GM18867 (cell line): ENCODE data around the gene FNDC3B.

Experiments used
- ATAC-seq: cut with Tn5 transposase; IDR thresholded peaks from one replicate; pipeline ENCODE4 v1.9.1; 2021; ENCODE audit warnings: mild to moderate bottlenecking, moderate library complexity; ENCODE audit not compliant: unreplicated experiment

Gene FNDC3B

GRCh38 chr3:172163320-172163719, 123.9 kb downstream of the FNDC3B start:
- no peak for ATAC-seq

- no peak for ATAC-seq
Observed at GRCh38 chr3:172164620-172165362, 125.4 kb downstream of the FNDC3B start.

GRCh38 chr3:172166261-172166660, 126.9 kb downstream of the FNDC3B start:
- ATAC-seq, result no peak

GRCh38 chr3:172166890-172167289, 127.5 kb downstream of the FNDC3B start:
- ATAC-seq, result no peak

GRCh38 chr3:172167892-172168648, 128.7 kb downstream of the FNDC3B start:
- no peak for ATAC-seq

GRCh38 chr3:172170073-172170709, 130.8 kb downstream of the FNDC3B start:
- no peak for ATAC-seq

GRCh38 chr3:172170841-172171240, 131.5 kb downstream of the FNDC3B start:
- no peak for ATAC-seq

- no peak for ATAC-seq
Observed at GRCh38 chr3:172171396-172172075, 132.2 kb downstream of the FNDC3B start.

- ATAC-seq, result no peak
Observed at GRCh38 chr3:172173316-172174254, 134.2 kb downstream of the FNDC3B start.

GRCh38 chr3:172174513-172175253, 135.3 kb downstream of the FNDC3B start:
- no peak for ATAC-seq

- no peak for ATAC-seq
Observed at GRCh38 chr3:172175254-172175599, 135.8 kb downstream of the FNDC3B start.

- no peak for ATAC-seq
Observed at GRCh38 chr3:172176061-172176770, 136.8 kb downstream of the FNDC3B start.

- no peak for ATAC-seq
Observed at GRCh38 chr3:172177046-172177445, 137.7 kb downstream of the FNDC3B start.

GRCh38 chr3:172177803-172178316, 138.5 kb downstream of the FNDC3B start:
- no peak for ATAC-seq

GRCh38 chr3:172179680-172180399, 140.5 kb downstream of the FNDC3B start:
- ATAC-seq, result peak; percentile 78

GRCh38 chr3:172180473-172180872, 141.1 kb downstream of the FNDC3B start:
- ATAC-seq, result no peak

GRCh38 chr3:172181932-172182586, 142.7 kb downstream of the FNDC3B start:
- no peak for ATAC-seq

- no peak for ATAC-seq
Observed at GRCh38 chr3:172182797-172183196, 143.4 kb downstream of the FNDC3B start.
